IMR-90 (cell line): ENCODE results near the gene PAPPA. TPM values are rescaled to one million over a fixed set of nuclear protein-coding genes. Genes with fewer than 3 reads are reported as not detected.

Source experiments
- ATAC-seq: fragments of 200-7000 bp; cut with Tn5 transposase; 2 replicates; pipeline ENCODE4 v1.9.1; 2020; ENCODE audit warnings: low read depth, mild to moderate bottlenecking, moderate library complexity
- BruUV-seq: library from RNA; stranded (reverse); fragments of 400-500 nt; replicated peaks from 2 replicates; lab custom pipeline; 2021; lab: Mats Ljungman, UMichigan
- CTCF ChIA-PET: fragments of 300-600 bp; formaldehyde crosslinking; extraction: SDS; loops from one replicate; lab custom pipeline; 2021; ENCODE audit warnings: antibody characterized with exemption; lab: Yijun Ruan, JAX
- POLR2A ChIA-PET: fragments of 300-600 bp; sonication (Branson Sonifier 250); formaldehyde crosslinking; loops from one replicate; lab custom pipeline; 2022; ENCODE audit warnings: antibody characterized with exemption; ENCODE audit not compliant: unreplicated experiment; lab: Charles Lee
- DNase-seq: peaks from one replicate; pipeline ENCODE4 v3.0.0; 2013
- H2AFZ ChIP-seq: replicated peaks from 2 replicates; pipeline ENCODE3; 2013; ENCODE audit warnings: low read length, mild to moderate bottlenecking; ENCODE audit not compliant: poor library complexity
- H2AK5ac ChIP-seq: 2 replicates; pipeline ENCODE4 v1.6.1; 2013; ENCODE audit warnings: low read depth, low read length, inconsistent platforms
- H2AK9ac ChIP-seq: replicated peaks from 2 replicates; pipeline ENCODE3; 2013; ENCODE audit warnings: mild to moderate bottlenecking, low read depth, low read length, moderate library complexity; ENCODE audit not compliant: poor library complexity
- H2BK120ac ChIP-seq: 2 replicates; pipeline ENCODE4 v1.6.1; 2013; ENCODE audit warnings: low read depth, low read length, inconsistent platforms
- H2BK15ac ChIP-seq: 3 replicates; pipeline ENCODE4 v1.6.1; 2013; ENCODE audit warnings: low read depth, low read length, inconsistent platforms
- H2BK20ac ChIP-seq: 2 replicates; pipeline ENCODE4 v1.6.1; 2013; ENCODE audit warnings: low read depth, mild to moderate bottlenecking, inconsistent platforms, low read length, moderate library complexity
- H2BK5ac ChIP-seq: 2 replicates; pipeline ENCODE4 v1.6.1; 2013; ENCODE audit warnings: mild to moderate bottlenecking, low read depth, low read length, inconsistent platforms; ENCODE audit not compliant: poor library complexity, severe bottlenecking
- H3K14ac ChIP-seq: replicated peaks from 2 replicates; pipeline ENCODE4 v1.6.1; 2013; ENCODE audit warnings: low read depth, low read length, inconsistent platforms
- H3K18ac ChIP-seq: 2 replicates; pipeline ENCODE4 v1.6.1; 2013; ENCODE audit warnings: low read depth, low read length, control low read depth
- H3K23ac ChIP-seq: 2 replicates; pipeline ENCODE4 v1.6.1; 2013; ENCODE audit warnings: low read depth, low read length, inconsistent platforms
- H3K27ac ChIP-seq: 2 replicates; pipeline ENCODE4 v1.5.1; 2013; ENCODE audit warnings: mild to moderate bottlenecking, control low read depth, low read length; ENCODE audit not compliant: insufficient read depth
- H3K27me3 ChIP-seq: 2 replicates; pipeline ENCODE4 v1.6.1; 2013; ENCODE audit warnings: low read length; ENCODE audit not compliant: control insufficient read depth, insufficient read depth
- H3K36me3 ChIP-seq: 2 replicates; pipeline ENCODE4 v1.6.1; 2013; ENCODE audit warnings: low read length, mixed read lengths; ENCODE audit not compliant: control insufficient read depth, insufficient read depth
- H3K4ac ChIP-seq: 2 replicates; pipeline ENCODE4 v1.6.1; 2013; ENCODE audit warnings: low read depth, low read length, inconsistent platforms
- H3K4me1 ChIP-seq: 2 replicates; pipeline ENCODE4 v1.6.1; 2013; ENCODE audit warnings: low read length, mixed read lengths; ENCODE audit not compliant: control insufficient read depth, insufficient read depth
- H3K4me2 ChIP-seq: 2 replicates; pipeline ENCODE4 v1.6.1; 2013; ENCODE audit warnings: low read depth, mild to moderate bottlenecking, control low read depth, low read length, moderate library complexity
- H3K4me3 ChIP-seq: 2 replicates; pipeline ENCODE4 v1.5.1; 2013; ENCODE audit warnings: low read depth, mild to moderate bottlenecking, control low read depth, low read length, moderate library complexity; ENCODE audit not compliant: insufficient read depth
- H3K56ac ChIP-seq: 2 replicates; pipeline ENCODE4 v1.6.1; 2013; ENCODE audit warnings: low read length, inconsistent platforms; ENCODE audit not compliant: insufficient read depth; ENCODE audit errors: extremely low read depth
- H3K79me1 ChIP-seq, 2 experiments: 2 replicates each; pipeline ENCODE4 v1.6.1; 2013; ENCODE audit warnings: low read length in 2 of 2, inconsistent platforms in 1 of 2, low read depth in 1 of 2
- H3K9ac ChIP-seq: 2 replicates; pipeline ENCODE4 v1.6.1; 2013; ENCODE audit warnings: low read depth, low read length, control low read depth
- H3K9me1 ChIP-seq: 2 replicates; pipeline ENCODE4 v1.6.1; 2013; ENCODE audit warnings: low read length, inconsistent platforms; ENCODE audit not compliant: insufficient read depth
- H3K9me3 ChIP-seq: 2 replicates; pipeline ENCODE4 v1.6.1; 2013; ENCODE audit warnings: low read length; ENCODE audit not compliant: control insufficient read depth, insufficient read depth
- H4K20me1 ChIP-seq: 2 replicates; pipeline ENCODE4 v1.6.1; 2013; ENCODE audit warnings: low read length, inconsistent platforms; ENCODE audit not compliant: insufficient read depth
- H4K5ac ChIP-seq: 2 replicates; pipeline ENCODE4 v1.6.1; 2013; ENCODE audit warnings: mild to moderate bottlenecking, low read depth, low read length, control low read depth
- H4K8ac ChIP-seq, 2 experiments: 2 replicates each; pipeline ENCODE4 v1.6.1; 2013; ENCODE audit warnings: low read depth in 2 of 2, low read length in 2 of 2, control low read depth in 1 of 2, inconsistent platforms in 1 of 2
- H4K91ac ChIP-seq: 2 replicates; pipeline ENCODE4 v1.6.1; 2013; ENCODE audit warnings: low read depth, low read length, inconsistent platforms; ENCODE audit not compliant: insufficient read depth
- ELK1 ChIP-seq: fragments of 150-350 bp; IDR thresholded peaks from 2 replicates; pipeline ENCODE4 v1.6.1; 2016; ENCODE audit warnings: low read depth, mild to moderate bottlenecking, low read length, moderate library complexity, borderline replicate concordance
- WGBS, 2 experiments: methylation state at CpG; one replicate each; pipeline versions ENCODE4 v1.1.5 to v1.1.7; 2013; ENCODE audit warnings: missing lambda C conversion rate in 2 of 2; ENCODE audit not compliant: insufficient read length in 1 of 2; ENCODE audit errors: extremely low coverage in 2 of 2; 5-methylcytosine and 5-hydroxymethylcytosine counted together
- dilution Hi-C: fragments of 300-500 bp; cut with HindIII; formaldehyde crosslinking; loops from one replicate; pipeline ENCODE4 v1.14.3; 2018; ENCODE audit warnings: low sequenced_read_pairs; ENCODE audit not compliant: unreplicated experiment
- in situ Hi-C: fragments of 300-500 bp; cut with MboI; formaldehyde crosslinking; loops from 3 replicates; pipeline ENCODE4 v1.14.3; 2019; ENCODE audit warnings: low sequenced_read_pairs, inconsistent platforms, mixed read lengths
- intact Hi-C: fragments of 100-400 bp; cut with micrococcal nuclease; formaldehyde crosslinking; loops from 2 replicates; pipeline ENCODE4 v1.10.0; 2022
- polyA plus RNA-seq, 3 experiments: library from polyadenylated mRNA; depleted of rRNA; stranded (reverse); fragments of >200 nt; gene quantifications; 2 replicates each; pipeline ENCODE4 v1.2.3, GENCODE V29; 2012; ENCODE audit warnings: low replicate concordance in 1 of 3
- total RNA-seq: library from RNA; depleted of rRNA; stranded (reverse); fragments of >200 nt; gene quantifications from 2 replicates; pipeline ENCODE4 v1.2.3, GENCODE V29; 2012

Gene PAPPA
- total and polyA plus RNA-seq, 2 of the 4 experiments (the other 2 are of a cell fraction): 8.3 to 12.4 TPM

DNA sequence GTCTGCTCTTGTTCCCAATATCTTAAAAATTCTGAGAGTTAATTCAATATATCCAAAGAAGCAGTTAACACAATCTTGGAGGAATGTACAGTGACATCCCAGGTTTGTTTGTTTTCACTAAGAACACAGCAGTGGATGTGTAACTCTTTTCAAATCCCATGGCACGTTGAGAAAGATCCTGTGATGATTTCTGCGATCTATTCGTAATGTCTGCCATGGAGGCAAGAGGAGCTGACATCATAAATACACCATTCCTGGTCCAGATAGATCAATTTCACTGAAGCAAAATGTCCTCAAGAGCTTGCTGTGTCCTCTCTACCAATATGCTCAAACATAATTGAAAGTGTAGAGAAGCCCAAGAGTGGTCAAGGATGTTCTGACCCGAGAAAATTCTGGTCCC lies 280.7 kb downstream of the PAPPA start:
- TF ChIP-seq ELK1: no peak
- Histone ChIP-seq H3K56ac (no peak overlapping the region), H2BK15ac (no peak overlapping the region), H4K8ac (no peak overlapping the region), H4K91ac (no peak overlapping the region), H3K4me3 (no peak overlapping the region), H3K9me1 (no peaks in the 10 kb centered on the region), H3K27ac (no peak overlapping the region), H3K27me3 (no peaks in the 10 kb centered on the region; the same call in 1 of the 2 replicates), H3K9me3 (no peaks in the 10 kb centered on the region), H2AFZ (no peak overlapping the region), H3K18ac (no peak overlapping the region), H2BK120ac (no peak overlapping the region), H2BK20ac (no peak overlapping the region), H2AK9ac (no peak overlapping the region), H4K20me1 (no peaks in the 10 kb centered on the region), H3K36me3 (no peaks in the 10 kb centered on the region), H3K4me1 (no peaks in the 10 kb centered on the region), H3K4ac (no peak overlapping the region), H3K4me2 (no peak overlapping the region), H2BK5ac (no peak overlapping the region), H4K5ac (no peak overlapping the region), H3K79me1 (no peaks in the 10 kb centered on the region), H3K9ac (no peak overlapping the region), H3K23ac (no peak overlapping the region), H3K14ac (no peak overlapping the region), H2AK5ac (no peak overlapping the region)
- dilution Hi-C loops (no loop called here), in situ Hi-C loops (no loop called here), intact Hi-C loops (no loop called here)
- BruUV-seq: no TSS peak
- WGBS, 2 experiments: 0% methylated on average over 1 of the region's 4 CpGs; no CpG with 5 or more reads in 1 of the 2 experiments
- POLR2A ChIA-PET: no interaction called here
- ATAC-seq: no peak
- CTCF ChIA-PET: no interaction called here
- peak; percentile 5 for DNase-seq
